Measurements from ENCODE around the gene YIF1A.

The YIF1A gene

GRCh38 chr11:66243782-66244535, 45.0 kb downstream of the YIF1A start:
- no peak overlapping the region for H3K4me3 ChIP-seq (ENCODE audit: low read depth, low read length)
- no peak for TF ChIP-seq CTCF (conservative IDR thresholded peaks at IDR 0.05; ENCODE audit: low read depth, low read length)
- no peak for DNase-seq (ENCODE audit: low read depth)

GRCh38 chr11:66242095-66242765, 46.7 kb downstream of the YIF1A start:
- H3K4me3 ChIP-seq (ENCODE audit: low read depth, low read length), result no peak overlapping the region
- no peak for DNase-seq (ENCODE audit: low read depth)
- no peak for TF ChIP-seq CTCF (conservative IDR thresholded peaks at IDR 0.05; ENCODE audit: low read depth, low read length)

- no peak for TF ChIP-seq CTCF (conservative IDR thresholded peaks at IDR 0.05; ENCODE audit: low read depth, low read length)
- no peak for DNase-seq (ENCODE audit: low read depth)
- no peak overlapping the region for H3K4me3 ChIP-seq (ENCODE audit: low read depth, low read length)
Observed at GRCh38 chr11:66240781-66241136, 48.2 kb downstream of the YIF1A start.

GRCh38 chr11:66239998-66240780, 48.8 kb downstream of the YIF1A start:
- no peak for TF ChIP-seq CTCF (conservative IDR thresholded peaks at IDR 0.05; ENCODE audit: low read depth, low read length)
- DNase-seq (ENCODE audit: low read depth), result no peak
- H3K4me3 ChIP-seq (ENCODE audit: low read depth, low read length), result no peak overlapping the region

- no peak overlapping the region for H3K4me3 ChIP-seq (ENCODE audit: low read depth, low read length)
- no peak for DNase-seq (ENCODE audit: low read depth)
- TF ChIP-seq CTCF (conservative IDR thresholded peaks at IDR 0.05; ENCODE audit: low read depth, low read length), result no peak
Observed at GRCh38 chr11:66239511-66239910, 49.4 kb downstream of the YIF1A start.

GRCh38 chr11:66238786-66239413, 50.0 kb downstream of the YIF1A start:
- no peak for DNase-seq (ENCODE audit: low read depth)
- H3K4me3 ChIP-seq (ENCODE audit: low read depth, low read length), result no peak overlapping the region
- no peak for TF ChIP-seq CTCF (conservative IDR thresholded peaks at IDR 0.05; ENCODE audit: low read depth, low read length)
